ENCODE measurements around the gene OAS3. TPM values are rescaled to one million over a fixed set of nuclear protein-coding genes. Genes with fewer than 3 reads are reported as not detected.

Gene OAS3
- total RNA-seq, 1 experiment from 2014 or later, result 1.2 TPM

- no peak for TF ChIP-seq PRDM15 (CRISPR knock-in tag; IDR thresholded peaks at IDR 0.05)
- TF ChIP-seq CTCF (IDR thresholded peaks at IDR 0.05), result no peak
- no peak for TF ChIP-seq TP53 (CRISPR knock-in tag; IDR thresholded peaks at IDR 0.05)
- no peak for TF ChIP-seq ELF4 (CRISPR knock-in tag; IDR thresholded peaks at IDR 0.05; ENCODE audit: low read depth)
- no peak for TF ChIP-seq KAT7 (CRISPR knock-in tag; IDR thresholded peaks at IDR 0.05; ENCODE audit: borderline replicate concordance)
- TF ChIP-seq ZMAT4 (CRISPR knock-in tag; IDR thresholded peaks at IDR 0.05), result no peak
- no peak for TF ChIP-seq ZNF396 (CRISPR knock-in tag; IDR thresholded peaks at IDR 0.05; ENCODE audit: borderline replicate concordance)
- TF ChIP-seq ZNF263 (CRISPR knock-in tag; IDR thresholded peaks at IDR 0.05; ENCODE audit: low read depth), result no peak
- no peak for TF ChIP-seq ARID4B (CRISPR knock-in tag; IDR thresholded peaks at IDR 0.05; ENCODE audit: borderline replicate concordance)
- TF ChIP-seq OVOL2 (CRISPR knock-in tag; IDR thresholded peaks at IDR 0.05; ENCODE audit: borderline replicate concordance), result no peak
- no peak for TF ChIP-seq ESRRA (CRISPR knock-in tag; IDR thresholded peaks at IDR 0.05; ENCODE audit: borderline replicate concordance)
These were observed 63.9 kb downstream of the OAS3 start (continued) for GRCh38 chr12:113002155-113002554.

- no peaks in the 10 kb centered on the region for H3K4me1 Mint-ChIP-seq
- no peak overlapping the region for H3K4me3 Mint-ChIP-seq
These were observed 64.4 kb downstream of the OAS3 start for GRCh38 chr12:113002676-113003075.

More at GRCh38 chr12:113002676-113003075, 64.4 kb downstream of the OAS3 start:
- TF ChIP-seq ZNF671 (CRISPR knock-in tag; IDR thresholded peaks at IDR 0.05) (no peak), NFE2L1 (CRISPR knock-in tag; IDR thresholded peaks at IDR 0.05) (no peak), TEAD4 (CRISPR knock-in tag; IDR thresholded peaks at IDR 0.05) (no peak), ATF2 (CRISPR knock-in tag; IDR thresholded peaks at IDR 0.05; ENCODE audit: borderline replicate concordance, low read depth) (no peak), RORB (CRISPR knock-in tag; IDR thresholded peaks at IDR 0.05) (no peak), ZMAT4 (CRISPR knock-in tag; IDR thresholded peaks at IDR 0.05) (no peak), NR1H2 (CRISPR knock-in tag; IDR thresholded peaks at IDR 0.05) (no peak)
- Mint-ChIP-seq H3K27me3 (ENCODE audit: low read depth) (peaks cover 3% of the 10 kb centered on the region), H3K36me3 (no peaks in the 10 kb centered on the region), H3K9me3 (peaks cover 12% of the 10 kb centered on the region), H3K27ac (no peak overlapping the region)
- CTCF ChIA-PET, result interaction anchor here (7.5 kb wide), 1 partner anchor 10 kb away, joined by 52 read pairs; no protein-coding TSS in a partner anchor
- POLR2A ChIA-PET, result no interaction called here
- no peak for ATAC-seq
- DNase-seq (ENCODE audit: low spot score), result no peak

Data from WTC11 (cell line).